HCT116 (cell line): ENCODE data around the gene ZNF775.

Experiments
- CBX3 ChIP-seq: IDR thresholded peaks from 2 replicates; pipeline ENCODE4 v1.6.1; 2012; ENCODE audit warnings: low read depth
- CEBPB ChIP-seq: IDR thresholded peaks from 2 replicates; pipeline ENCODE4 v1.6.1; 2012; ENCODE audit warnings: low read depth
- EZH2 ChIP-seq: fragments of 200-600 bp; sonication (generic); IDR thresholded peaks from 2 replicates; pipeline ENCODE4 v1.6.1; 2017; ENCODE audit warnings: antibody characterized with exemption, mixed run types
- JUND ChIP-seq: IDR thresholded peaks from 2 replicates; pipeline ENCODE4 v1.6.1; 2012
- POLR2A ChIP-seq: IDR thresholded peaks from 2 replicates; pipeline ENCODE4 v1.7.0; 2011; ENCODE audit warnings: borderline replicate concordance; ENCODE audit not compliant: insufficient read depth, insufficient read length; ENCODE audit errors: extremely low read depth
- POLR2AphosphoS5 ChIP-seq: IDR thresholded peaks from 2 replicates; pipeline ENCODE4 v1.6.1; 2011; ENCODE audit warnings: mild to moderate bottlenecking, low read depth, low read length, moderate library complexity
- SIN3A ChIP-seq: IDR thresholded peaks from 2 replicates; pipeline ENCODE4 v1.6.1; 2012; ENCODE audit warnings: low read depth
- SP1 ChIP-seq: IDR thresholded peaks from 2 replicates; pipeline ENCODE4 v1.6.1; 2012; ENCODE audit warnings: low read depth
- SRF ChIP-seq: IDR thresholded peaks from 2 replicates; pipeline ENCODE4 v1.6.1; 2012; ENCODE audit warnings: low read depth
- TCF7L2 ChIP-seq: IDR thresholded peaks from 2 replicates; pipeline ENCODE4 v1.7.0; 2011; ENCODE audit warnings: borderline replicate concordance, inconsistent platforms; ENCODE audit not compliant: insufficient read depth, insufficient read length; ENCODE audit errors: extremely low read depth
- TF ChIP-seq, protein P1 (sequence below): IDR thresholded peaks from 2 replicates; pipeline ENCODE4 v1.6.1; 2012; ENCODE audit warnings: low read depth
- TF ChIP-seq, protein P2 (sequence below), 3 experiments: fragments of 200-600 bp in 1 of 3; sonication (generic) in 1 of 3; IDR thresholded peaks in 2 of 3; conservative IDR thresholded peaks in 1 of 3; 2 replicates each; pipeline ENCODE4 v1.5.1; 2012 to 2017; ENCODE audit warnings: low read depth in 2 of 3, low read length in 2 of 3, antibody characterized with exemption in 1 of 3, borderline replicate concordance in 1 of 3, control low read depth in 1 of 3, mild to moderate bottlenecking in 1 of 3, mixed read lengths in 1 of 3, mixed run types in 1 of 3, moderate library complexity in 1 of 3; ENCODE audit not compliant: insufficient read depth in 1 of 3

DNA sequence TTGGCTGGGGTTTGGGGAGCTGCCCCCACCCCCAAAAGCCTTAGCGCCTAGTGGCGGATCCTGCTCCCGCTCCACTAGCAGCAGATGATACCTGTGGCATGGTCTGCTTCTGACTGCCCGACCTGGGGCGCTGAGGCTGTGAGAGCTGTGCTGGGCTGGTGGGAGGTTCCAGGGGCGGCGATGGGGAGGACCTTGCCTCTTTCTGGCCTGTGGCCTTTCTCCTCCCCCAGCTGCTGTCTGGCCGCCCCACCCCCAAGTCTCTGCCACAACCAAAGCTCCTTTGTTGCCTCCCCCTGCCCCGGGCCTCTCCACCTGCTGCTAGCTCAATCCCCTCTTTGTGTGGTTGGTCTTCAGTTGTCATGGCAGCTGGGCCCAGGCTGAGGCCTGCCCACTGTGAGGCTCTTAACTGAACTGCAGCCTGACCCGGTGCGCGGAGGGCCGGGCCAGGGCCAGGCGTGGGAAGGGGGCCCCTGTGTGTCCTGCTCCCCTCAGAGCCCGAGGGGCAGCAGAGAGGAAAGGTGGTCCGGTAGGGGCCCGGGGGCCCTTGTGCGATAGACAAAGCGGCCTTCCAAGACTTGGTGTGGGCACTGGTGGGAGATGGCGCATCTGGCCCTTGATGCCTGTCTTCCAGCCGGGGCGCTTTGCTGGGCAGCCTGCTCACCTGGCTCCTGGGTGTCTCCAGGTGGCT lies 4.7 kb downstream of the ZNF775 start:
- TF ChIP-seq, protein P1, sequence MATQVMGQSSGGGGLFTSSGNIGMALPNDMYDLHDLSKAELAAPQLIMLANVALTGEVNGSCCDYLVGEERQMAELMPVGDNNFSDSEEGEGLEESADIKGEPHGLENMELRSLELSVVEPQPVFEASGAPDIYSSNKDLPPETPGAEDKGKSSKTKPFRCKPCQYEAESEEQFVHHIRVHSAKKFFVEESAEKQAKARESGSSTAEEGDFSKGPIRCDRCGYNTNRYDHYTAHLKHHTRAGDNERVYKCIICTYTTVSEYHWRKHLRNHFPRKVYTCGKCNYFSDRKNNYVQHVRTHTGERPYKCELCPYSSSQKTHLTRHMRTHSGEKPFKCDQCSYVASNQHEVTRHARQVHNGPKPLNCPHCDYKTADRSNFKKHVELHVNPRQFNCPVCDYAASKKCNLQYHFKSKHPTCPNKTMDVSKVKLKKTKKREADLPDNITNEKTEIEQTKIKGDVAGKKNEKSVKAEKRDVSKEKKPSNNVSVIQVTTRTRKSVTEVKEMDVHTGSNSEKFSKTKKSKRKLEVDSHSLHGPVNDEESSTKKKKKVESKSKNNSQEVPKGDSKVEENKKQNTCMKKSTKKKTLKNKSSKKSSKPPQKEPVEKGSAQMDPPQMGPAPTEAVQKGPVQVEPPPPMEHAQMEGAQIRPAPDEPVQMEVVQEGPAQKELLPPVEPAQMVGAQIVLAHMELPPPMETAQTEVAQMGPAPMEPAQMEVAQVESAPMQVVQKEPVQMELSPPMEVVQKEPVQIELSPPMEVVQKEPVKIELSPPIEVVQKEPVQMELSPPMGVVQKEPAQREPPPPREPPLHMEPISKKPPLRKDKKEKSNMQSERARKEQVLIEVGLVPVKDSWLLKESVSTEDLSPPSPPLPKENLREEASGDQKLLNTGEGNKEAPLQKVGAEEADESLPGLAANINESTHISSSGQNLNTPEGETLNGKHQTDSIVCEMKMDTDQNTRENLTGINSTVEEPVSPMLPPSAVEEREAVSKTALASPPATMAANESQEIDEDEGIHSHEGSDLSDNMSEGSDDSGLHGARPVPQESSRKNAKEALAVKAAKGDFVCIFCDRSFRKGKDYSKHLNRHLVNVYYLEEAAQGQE, result no peak
- TF ChIP-seq, protein P2, sequence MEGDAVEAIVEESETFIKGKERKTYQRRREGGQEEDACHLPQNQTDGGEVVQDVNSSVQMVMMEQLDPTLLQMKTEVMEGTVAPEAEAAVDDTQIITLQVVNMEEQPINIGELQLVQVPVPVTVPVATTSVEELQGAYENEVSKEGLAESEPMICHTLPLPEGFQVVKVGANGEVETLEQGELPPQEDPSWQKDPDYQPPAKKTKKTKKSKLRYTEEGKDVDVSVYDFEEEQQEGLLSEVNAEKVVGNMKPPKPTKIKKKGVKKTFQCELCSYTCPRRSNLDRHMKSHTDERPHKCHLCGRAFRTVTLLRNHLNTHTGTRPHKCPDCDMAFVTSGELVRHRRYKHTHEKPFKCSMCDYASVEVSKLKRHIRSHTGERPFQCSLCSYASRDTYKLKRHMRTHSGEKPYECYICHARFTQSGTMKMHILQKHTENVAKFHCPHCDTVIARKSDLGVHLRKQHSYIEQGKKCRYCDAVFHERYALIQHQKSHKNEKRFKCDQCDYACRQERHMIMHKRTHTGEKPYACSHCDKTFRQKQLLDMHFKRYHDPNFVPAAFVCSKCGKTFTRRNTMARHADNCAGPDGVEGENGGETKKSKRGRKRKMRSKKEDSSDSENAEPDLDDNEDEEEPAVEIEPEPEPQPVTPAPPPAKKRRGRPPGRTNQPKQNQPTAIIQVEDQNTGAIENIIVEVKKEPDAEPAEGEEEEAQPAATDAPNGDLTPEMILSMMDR (IDR thresholded peaks at IDR 0.05 in 2 of 3, conservative IDR thresholded peaks at IDR 0.05 in 1 of 3; ENCODE audit: borderline replicate concordance in 1 of 3, insufficient read depth in 1 of 3, low read depth in 2 of 3, low read length in 2 of 3), result no peak
- TF ChIP-seq POLR2A (no peak), TCF7L2 (no peak), SRF (no peak), JUND (no peak), SIN3A (no peak), EZH2 (no peak), SP1 (no peak), CEBPB (no peak), CBX3 (no peak), POLR2AphosphoS5 (no peak)
